GM21390 (cell line): ENCODE results near the gene FBLN1.
"Not testable (repeated sequence)": the region's sequence is repeated elsewhere in the genome, so short reads cannot be mapped to it uniquely, and the experiment has no call there.

Source experiments
- ATAC-seq: cut with Tn5 transposase; IDR thresholded peaks from one replicate; pipeline ENCODE4 v1.9.1; 2021; ENCODE audit not compliant: unreplicated experiment

Gene FBLN1

DNA sequence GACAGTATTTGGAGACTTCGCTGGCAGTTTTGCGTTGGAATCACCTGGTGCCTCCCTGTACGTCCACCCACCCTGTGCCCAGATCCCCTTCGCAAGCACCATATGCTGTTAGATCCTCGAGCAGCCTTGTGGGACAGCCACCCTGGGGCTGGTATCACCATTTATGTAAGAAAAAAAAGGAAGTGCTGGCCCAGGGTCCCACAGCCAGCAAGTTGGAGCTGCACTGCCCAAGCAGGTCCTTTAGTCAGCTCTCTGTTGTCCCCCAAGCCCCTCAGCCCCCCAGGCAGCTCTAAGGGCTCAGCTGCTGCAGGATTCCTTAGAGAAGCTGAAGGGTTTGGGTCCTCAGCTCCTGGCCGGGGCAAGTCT lies 80.3 kb downstream of the FBLN1 start:
- no peak for ATAC-seq

- no peak for ATAC-seq
These were observed 80.8 kb downstream of the FBLN1 start for GRCh38 chr22:45583504-45583903.

- ATAC-seq: no peak
These were observed 81.5 kb downstream of the FBLN1 start for GRCh38 chr22:45584121-45584570.

GRCh38 chr22:45584621-45585436 lies 82.1 kb downstream of the FBLN1 start:
- no peak for ATAC-seq

- no peak for ATAC-seq
These were observed 82.7 kb downstream of the FBLN1 start for GRCh38 chr22:45585437-45585755.

- ATAC-seq: no peak
These were observed 83.4 kb downstream of the FBLN1 start for GRCh38 chr22:45585946-45586540.

DNA sequence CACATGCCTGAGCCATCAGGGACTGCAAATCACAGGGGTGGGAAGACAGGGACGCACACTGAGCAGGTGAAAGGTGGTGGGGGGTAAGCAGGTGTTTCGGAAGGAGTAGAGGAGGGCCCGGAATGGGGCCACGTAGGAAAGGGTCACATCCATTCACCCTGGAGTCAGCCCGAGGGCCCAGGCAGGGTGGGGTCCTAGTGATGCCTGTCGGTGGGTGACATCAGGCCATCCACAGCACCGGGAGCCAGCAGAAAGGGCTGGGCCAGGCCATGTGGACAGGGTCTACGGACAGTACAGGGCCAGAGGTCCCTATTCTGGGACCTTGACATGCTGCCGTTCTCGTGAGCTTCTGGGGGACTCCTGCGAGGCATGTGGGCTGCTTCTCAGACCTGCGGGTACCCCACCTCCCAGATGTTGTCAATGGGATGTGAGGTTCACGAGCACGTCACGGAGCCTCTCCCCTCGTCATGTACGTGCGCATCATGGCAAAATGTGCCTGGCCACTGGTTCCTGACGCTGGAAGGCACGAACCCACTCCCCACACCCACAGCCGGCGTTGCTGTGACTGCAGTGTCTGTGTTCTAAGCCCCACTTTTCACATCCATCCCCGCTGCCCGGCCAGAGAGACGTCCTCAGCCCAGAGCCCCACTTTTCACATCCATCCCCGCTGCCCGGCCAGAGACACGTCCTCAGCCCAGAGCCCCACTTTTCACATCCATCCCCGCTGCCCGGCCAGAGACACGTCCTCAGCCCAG lies 84.1 kb downstream of the FBLN1 start:
- no peak for ATAC-seq

GRCh38 chr22:45587638-45588505 lies 85.2 kb downstream of the FBLN1 start:
- no peak for ATAC-seq

- no peak for ATAC-seq
These were observed 86.9 kb downstream of the FBLN1 start for GRCh38 chr22:45589556-45589955.

- ATAC-seq: no peak
These were observed 87.6 kb downstream of the FBLN1 start for GRCh38 chr22:45590262-45590661.

GRCh38 chr22:45591633-45592213 lies 89.0 kb downstream of the FBLN1 start:
- ATAC-seq: not testable (repeated sequence)

DNA sequence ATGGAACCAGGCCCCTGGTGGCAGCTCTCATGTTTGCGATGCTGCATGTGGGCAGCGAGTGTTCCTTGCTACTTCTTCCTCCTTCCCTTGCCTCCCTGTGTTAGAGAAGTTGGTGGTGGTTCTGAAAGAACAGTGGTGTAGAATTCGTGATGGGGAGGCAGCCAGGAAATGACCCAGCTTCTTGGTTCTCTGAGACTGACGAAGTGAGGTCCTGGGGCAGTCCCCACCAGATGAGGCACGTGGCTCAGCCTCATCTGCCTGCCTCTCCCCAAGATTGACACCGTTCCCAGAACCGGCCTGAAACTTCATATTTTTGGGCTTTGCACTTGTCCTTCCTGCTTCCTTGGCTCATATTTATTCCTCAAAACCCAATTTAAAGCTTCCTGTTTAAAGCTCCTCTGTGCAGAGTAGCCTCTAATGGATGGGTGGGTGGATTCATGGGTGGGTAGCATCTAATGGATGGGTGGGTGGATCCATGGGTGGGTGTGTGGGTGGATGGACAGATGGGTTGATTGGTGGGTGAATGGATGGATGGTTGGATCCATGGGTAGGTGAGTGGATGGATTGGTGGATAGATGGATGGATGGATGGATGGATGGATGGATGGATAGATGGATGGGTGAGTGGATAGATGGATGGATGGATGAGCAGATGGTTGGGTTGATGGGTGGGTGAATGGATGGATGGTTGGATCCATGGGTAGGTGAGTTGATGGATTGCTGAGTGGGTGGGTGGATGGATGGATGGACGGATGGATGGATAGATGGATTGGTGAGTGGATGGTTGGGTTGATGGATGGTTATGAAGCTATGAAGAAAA lies 91.6 kb downstream of the FBLN1 start:
- no peak for ATAC-seq

DNA sequence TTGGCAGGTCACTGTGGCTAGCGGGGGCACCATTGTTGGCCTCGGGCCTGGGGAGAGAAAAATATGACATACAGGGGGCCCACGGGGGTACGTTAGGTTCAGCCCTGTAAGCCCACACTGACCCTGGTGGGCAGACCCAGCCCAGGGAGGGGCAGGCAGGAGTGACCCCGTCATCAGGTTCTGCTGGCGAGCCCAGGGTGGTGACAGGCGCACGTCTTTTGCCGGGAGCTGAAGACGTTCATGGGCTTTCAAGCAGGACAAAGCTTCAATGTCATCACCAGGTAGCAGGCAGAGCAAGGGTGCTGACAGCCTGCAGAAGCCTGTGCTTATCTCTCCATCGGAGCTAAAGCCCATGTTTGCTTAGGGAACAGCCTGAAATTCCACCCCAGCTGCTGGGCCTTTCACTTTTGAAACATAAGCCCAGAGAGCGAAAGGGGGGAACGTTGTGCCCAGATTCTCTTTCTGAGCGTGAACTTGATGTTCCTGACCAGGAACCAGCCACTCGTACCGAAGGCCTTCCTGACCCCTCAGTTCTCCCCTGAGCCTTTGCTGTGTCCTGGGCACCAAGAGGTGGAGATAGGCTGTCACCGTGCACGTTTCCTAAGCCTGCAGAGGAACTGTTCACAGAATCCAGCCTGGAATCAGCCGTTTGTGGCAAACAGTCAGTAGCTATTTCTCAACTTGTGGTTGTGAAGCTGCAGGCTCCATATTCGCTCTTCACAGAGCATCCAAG lies 94.9 kb downstream of the FBLN1 start:
- ATAC-seq: no peak

- no peak for ATAC-seq
These were observed 96.0 kb downstream of the FBLN1 start for GRCh38 chr22:45598596-45599217.

DNA sequence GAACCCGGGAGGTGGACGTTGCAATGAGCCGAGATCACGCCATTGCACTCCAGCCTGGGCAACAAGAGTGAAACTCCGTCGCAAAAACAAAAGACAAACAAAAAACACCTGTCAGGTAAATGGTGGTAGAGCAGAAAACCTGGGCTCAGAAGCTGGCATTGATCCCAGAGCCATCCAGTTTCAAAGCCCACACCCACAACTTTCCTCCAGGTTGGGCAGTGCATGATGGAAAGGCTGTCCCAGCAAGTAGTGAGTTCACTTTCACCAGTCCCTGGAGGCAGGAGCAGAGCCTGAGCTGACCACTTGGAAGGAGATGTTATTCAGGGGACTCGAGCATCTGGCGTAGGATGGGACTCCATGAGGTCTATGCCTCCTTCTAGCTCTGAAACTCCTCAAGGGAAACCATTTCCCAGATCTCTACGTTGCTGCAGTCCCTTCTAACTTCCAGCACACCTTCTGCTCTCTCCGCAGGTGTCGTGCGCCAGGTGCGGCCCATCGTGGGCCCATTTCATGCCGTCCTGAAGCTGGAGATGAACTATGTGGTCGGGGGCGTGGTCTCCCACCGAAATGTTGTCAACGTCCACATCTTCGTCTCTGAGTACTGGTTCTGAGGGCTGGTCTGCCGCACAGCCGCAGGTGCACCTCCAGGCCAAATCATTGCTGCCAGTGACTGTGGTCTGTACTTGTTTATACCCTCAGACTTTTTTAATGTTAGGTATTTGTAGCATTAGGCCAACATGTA lies 97.3 kb downstream of the FBLN1 start:
- no peak for ATAC-seq

- ATAC-seq: no peak
These were observed 98.4 kb downstream of the FBLN1 start for GRCh38 chr22:45600790-45601730.
